Effector CD8-positive, alpha-beta T cell (primary cell): ENCODE measurements around the gene RNF130.

Source experiments
- DNase-seq: peaks from one replicate; lab custom pipeline; 2025; lab: John Stamatoyannopoulos, UW
- total RNA-seq, 4 experiments: gene quantifications; one replicate each; lab custom pipeline; 2026; lab: John Stamatoyannopoulos, UW

The RNF130 gene
- 15.4 to 46.5 (median 27.7) reads per million in 4 experiments for total RNA-seq

- DNase-seq: peak; percentile 73
Measured at GRCh38 chr5:180071531-180072255, at the start of gene RNF130. Gene RNF130 (minus strand): TSS chr5:180071759. CDS start chr5:180071702, 57 bp downstream.

- DNase-seq: no peak
Measured at GRCh38 chr5:180120237-180121101, 48.9 kb upstream of the RNF130 start.

GRCh38 chr5:180119903-180120236 is 48.3 kb upstream of the RNF130 start:
- no peak for DNase-seq

- no peak for DNase-seq
Measured at GRCh38 chr5:180119031-180119902, 47.7 kb upstream of the RNF130 start.

- DNase-seq: no peak
Measured at GRCh38 chr5:180118391-180118791, 46.8 kb upstream of the RNF130 start.

- DNase-seq: no peak
Measured at GRCh38 chr5:180117000-180117725, 45.6 kb upstream of the RNF130 start.

GRCh38 chr5:180116077-180116999 is 44.8 kb upstream of the RNF130 start:
- no peak for DNase-seq

- DNase-seq: no peak
Measured at GRCh38 chr5:180115326-180116076, 43.9 kb upstream of the RNF130 start.

- DNase-seq: no peak
Measured at GRCh38 chr5:180114304-180115003, 42.9 kb upstream of the RNF130 start.

GRCh38 chr5:180113660-180114303 is 42.2 kb upstream of the RNF130 start:
- DNase-seq: no peak

- DNase-seq: no peak
Measured at GRCh38 chr5:180112181-180112861, 40.8 kb upstream of the RNF130 start.

- DNase-seq: no peak
Measured at GRCh38 chr5:180111273-180112002, 39.9 kb upstream of the RNF130 start.

- DNase-seq: no peak
Measured at GRCh38 chr5:180109920-180110319, 38.4 kb upstream of the RNF130 start.

- no peak for DNase-seq
Measured at GRCh38 chr5:180107005-180107404, 35.4 kb upstream of the RNF130 start.

- DNase-seq: no peak
Measured at GRCh38 chr5:180105827-180106312, 34.3 kb upstream of the RNF130 start.

- DNase-seq: no peak
Measured at GRCh38 chr5:180104168-180104530, 32.6 kb upstream of the RNF130 start.
